ENCODE results near the gene C4orf54.

- TF ChIP-seq CTCF (IDR thresholded peaks at IDR 0.05) (no peak), POLR2A (IDR thresholded peaks at IDR 0.05) (no peak)
Observed at GRCh38 chr4:99655308-99656081, 2.1 kb downstream of the C4orf54 start.

Measured in uterus (tissue), 2 donors.